ENCODE data around the gene SYTL3.

- TF ChIP-seq CTCF (IDR thresholded peaks at IDR 0.05) (no peak), EP300 (IDR thresholded peaks at IDR 0.05; ENCODE audit: low read depth) (no peak), POLR2A (IDR thresholded peaks at IDR 0.05) (peak; percentile 23)
Observed at GRCh38 chr6:158686791-158687381, 37.0 kb downstream of the SYTL3 start.
